Neural crest cell (in vitro differentiated cells): Measurements from ENCODE around the gene MBD1. TPM values are rescaled to one million over a fixed set of nuclear protein-coding genes. Genes with fewer than 3 reads are reported as not detected.
"Not testable (repeated sequence)": the region's sequence is repeated elsewhere in the genome, so short reads cannot be mapped to it uniquely, and the experiment has no call there.

Experiments used
- DNase-seq: peaks from one replicate; pipeline ENCODE4 v3.0.0; 2021; ENCODE audit warnings: low read depth, mixed read lengths, low spot score
- H3K27ac Mint-ChIP-seq: one replicate; pipeline ENCODE4 v1.8.0; 2021; ENCODE audit warnings: mild to moderate bottlenecking, mixed read lengths; ENCODE audit not compliant: unreplicated experiment
- H3K27me3 Mint-ChIP-seq: 2 replicates; pipeline ENCODE4 v1.8.0; 2021; ENCODE audit warnings: low read depth, mild to moderate bottlenecking, mixed read lengths
- H3K36me3 Mint-ChIP-seq: 2 replicates; pipeline ENCODE4 v1.8.0; 2021; ENCODE audit warnings: low read depth, mild to moderate bottlenecking, mixed read lengths
- H3K4me1 Mint-ChIP-seq: 2 replicates; pipeline ENCODE4 v1.8.0; 2021; ENCODE audit warnings: mixed read lengths
- H3K4me3 Mint-ChIP-seq: one replicate; pipeline ENCODE4 v1.8.0; 2021; ENCODE audit warnings: mild to moderate bottlenecking, mixed read lengths
- H3K9me3 Mint-ChIP-seq: 2 replicates; pipeline ENCODE4 v1.8.0; 2021; ENCODE audit warnings: mixed read lengths
- CTCF ChIP-seq: fragments of 200-600 bp; sonication (generic); conservative IDR thresholded peaks from 2 replicates; pipeline ENCODE4 v1.5.0; 2021; ENCODE audit warnings: antibody characterized with exemption, mild to moderate bottlenecking
- total RNA-seq: library from RNA; stranded (reverse); gene quantifications from 2 replicates; pipeline ENCODE4 v1.2.1, GENCODE V29; 2021

MBD1 gene
- total RNA-seq, 1 donor from 2014 or later = 77.2 TPM

DNA sequence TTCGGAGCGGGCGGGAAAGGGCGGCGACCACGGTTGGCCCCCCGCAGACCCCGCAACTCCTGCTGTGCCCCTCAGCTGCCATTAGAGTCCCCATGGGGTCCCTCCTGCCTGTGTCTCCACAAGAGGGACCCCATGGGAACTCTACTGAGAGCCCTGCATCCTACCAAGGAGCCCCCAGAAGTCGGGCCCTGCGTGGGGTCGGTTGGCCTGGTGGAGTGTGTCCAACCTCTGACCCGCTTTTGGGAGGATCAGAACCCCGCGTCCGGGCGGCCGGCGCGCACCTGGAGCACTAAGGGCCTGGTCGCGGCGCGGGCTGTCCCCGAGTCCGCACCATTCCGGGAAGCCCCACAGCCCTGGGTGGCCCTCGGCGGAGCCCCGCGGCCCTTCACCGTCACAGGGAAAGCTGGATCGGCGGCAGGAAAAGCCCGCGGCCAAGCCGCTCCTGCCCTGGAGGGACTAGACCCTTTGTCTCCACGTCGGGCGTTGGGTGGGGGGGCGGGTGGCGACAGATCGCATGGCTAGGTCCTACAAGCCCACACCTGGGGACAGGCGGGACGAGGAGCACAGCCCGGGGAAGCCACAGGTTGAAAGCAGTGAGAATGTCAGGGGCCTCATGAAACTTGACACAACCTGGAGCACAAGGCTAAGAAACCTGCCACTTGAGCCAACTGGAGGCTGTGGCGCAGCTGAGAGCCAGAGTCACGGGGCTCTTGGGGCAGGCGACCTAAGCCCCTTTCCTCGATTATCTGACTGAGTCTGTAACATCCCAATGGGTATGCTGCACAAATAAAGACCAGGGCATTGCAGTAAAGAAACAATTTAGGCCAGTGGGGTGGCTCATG is 17.3 kb upstream of the MBD1 start:
- no peak for TF ChIP-seq CTCF
- H3K4me1 Mint-ChIP-seq = no peaks in the 10 kb centered on the region
- H3K9me3 Mint-ChIP-seq = no peaks in the 10 kb centered on the region
- peaks cover 72% of the 10 kb centered on the region for H3K27me3 Mint-ChIP-seq
- no peak overlapping the region for H3K27ac Mint-ChIP-seq
- no peak overlapping the region for H3K4me3 Mint-ChIP-seq
- no peak for DNase-seq
- no peaks in the 10 kb centered on the region for H3K36me3 Mint-ChIP-seq

GRCh38 chr18:50297621-50298442 is 16.5 kb upstream of the MBD1 start:
- DNase-seq = peak; percentile 51
- H3K27me3 Mint-ChIP-seq = peaks cover 63% of the 10 kb centered on the region
- H3K27ac Mint-ChIP-seq = no peak overlapping the region
- H3K4me1 Mint-ChIP-seq = no peaks in the 10 kb centered on the region
- TF ChIP-seq CTCF = no peak
- H3K4me3 Mint-ChIP-seq = peak overlapping the region; percentile 85
- no peaks in the 10 kb centered on the region for H3K9me3 Mint-ChIP-seq
- no peaks in the 10 kb centered on the region for H3K36me3 Mint-ChIP-seq

- no peaks in the 10 kb centered on the region for H3K36me3 Mint-ChIP-seq
- peaks cover under 1% of the 10 kb centered on the region for H3K4me1 Mint-ChIP-seq
- H3K27me3 Mint-ChIP-seq = peaks cover 38% of the 10 kb centered on the region
- no peak for TF ChIP-seq CTCF
- no peak for DNase-seq
- no peaks in the 10 kb centered on the region for H3K9me3 Mint-ChIP-seq
- H3K4me3 Mint-ChIP-seq = no peak overlapping the region
- no peak overlapping the region for H3K27ac Mint-ChIP-seq
Observed at GRCh38 chr18:50293039-50293438, 11.7 kb upstream of the MBD1 start.

DNA sequence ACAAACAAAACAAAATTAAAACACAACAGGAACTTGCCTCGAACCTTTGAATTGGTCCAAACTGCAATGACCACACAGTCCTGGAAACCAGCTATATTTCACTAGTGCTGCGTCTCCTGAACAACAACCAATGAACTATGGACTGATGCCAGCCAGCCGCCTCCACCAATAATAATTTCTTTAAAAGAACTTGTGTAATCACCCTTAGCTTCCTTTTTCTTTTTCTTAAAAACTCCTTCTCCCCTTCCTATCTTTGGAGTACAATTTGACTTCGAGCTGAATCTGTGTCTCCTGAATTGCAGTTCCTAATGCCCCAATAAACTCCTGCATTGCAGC is 7.8 kb upstream of the MBD1 start:
- Mint-ChIP-seq H3K27ac (no peak overlapping the region), H3K27me3 (peaks cover 10% of the 10 kb centered on the region), H3K36me3 (peaks cover 4% of the 10 kb centered on the region), H3K4me1 (peaks cover 21% of the 10 kb centered on the region), H3K9me3 (no peaks in the 10 kb centered on the region), H3K4me3 (peak overlapping the region; percentile 80)
- no peak for TF ChIP-seq CTCF
- no peak for DNase-seq

- not testable (repeated sequence) for H3K36me3 Mint-ChIP-seq, DNase-seq, H3K27ac Mint-ChIP-seq, H3K9me3 Mint-ChIP-seq
- Mint-ChIP-seq H3K4me1 (peaks cover 21% of the 10 kb centered on the region), H3K4me3 (peak overlapping the region; percentile 98), H3K27me3 (peaks cover 10% of the 10 kb centered on the region)
Observed at GRCh38 chr18:50288348-50289107, 7.2 kb upstream of the MBD1 start.
